ENCODE results near the gene ZNF880.
"Not testable (repeated sequence)": the region's sequence is repeated elsewhere in the genome, so short reads cannot be mapped to it uniquely, and the experiment has no call there.

Gene ZNF880

GRCh38 chr19:52369559-52370340 lies at the start of gene ZNF880:
Gene ZNF880, plus strand, starts transcription at chr19:52369923. Its CDS starts 43 bp downstream, at chr19:52369966.
- ATAC-seq, result peak; percentile 100
- H3K27ac Mint-ChIP-seq, result peak within 1 kb of the TSS; percentile 99
- peak within 1 kb of the TSS; percentile 97 for H3K4me3 Mint-ChIP-seq
- H3K4me1 Mint-ChIP-seq, result peaks cover 13% of the 10 kb centered on the region
- H3K9me3 Mint-ChIP-seq, result peaks cover 19% of the 10 kb centered on the region
- H3K27me3 Mint-ChIP-seq, result no peaks in the 10 kb centered on the region
- peaks cover 62% of the 10 kb centered on the region for H3K36me3 Mint-ChIP-seq

GRCh38 chr19:52322429-52322828 lies 47.3 kb upstream of the ZNF880 start:
- no peak overlapping the region for H3K27ac Mint-ChIP-seq
- H3K27me3 Mint-ChIP-seq, result no peaks in the 10 kb centered on the region
- peaks cover 33% of the 10 kb centered on the region for H3K9me3 Mint-ChIP-seq
- no peak overlapping the region for H3K4me3 Mint-ChIP-seq
- no peak for ATAC-seq
- H3K36me3 Mint-ChIP-seq, result peaks cover 65% of the 10 kb centered on the region
- no peaks in the 10 kb centered on the region for H3K4me1 Mint-ChIP-seq

- Mint-ChIP-seq H3K36me3 (peaks cover 13% of the 10 kb centered on the region), H3K4me3 (no peak overlapping the region), H3K4me1 (peaks cover 3% of the 10 kb centered on the region), H3K27me3 (no peaks in the 10 kb centered on the region), H3K9me3 (peaks cover 26% of the 10 kb centered on the region), H3K27ac (no peak overlapping the region)
- no peak for ATAC-seq
Measured at GRCh38 chr19:52331757-52332156, 38.0 kb upstream of the ZNF880 start.

- Mint-ChIP-seq H3K9me3 (peaks cover 27% of the 10 kb centered on the region), H3K4me3 (peak overlapping the region; percentile 90), H3K36me3 (peaks cover 36% of the 10 kb centered on the region), H3K27me3 (no peaks in the 10 kb centered on the region), H3K27ac (peak overlapping the region; percentile 91), H3K4me1 (peaks cover 12% of the 10 kb centered on the region)
- peak; percentile 52 for ATAC-seq
Measured at GRCh38 chr19:52335768-52336116, 34.0 kb upstream of the ZNF880 start.

- ATAC-seq, result peak; percentile 95
- Mint-ChIP-seq H3K4me3 (peak within 1 kb of the TSS; percentile 90), H3K27me3 (no peaks in the 10 kb centered on the region), H3K4me1 (peaks cover 12% of the 10 kb centered on the region), H3K9me3 (peaks cover 22% of the 10 kb centered on the region), H3K36me3 (peaks cover 36% of the 10 kb centered on the region), H3K27ac (peak within 1 kb of the TSS; percentile 91)
Measured at GRCh38 chr19:52336117-52336790, 33.5 kb upstream of the ZNF880 start, which contains the start of gene ZNF610. Gene ZNF610, plus strand, starts transcription at chr19:52336243. Its CDS starts 12,930 bp downstream, at chr19:52349173.

GRCh38 chr19:52336791-52337381 lies 32.8 kb upstream of the ZNF880 start:
- Mint-ChIP-seq H3K9me3 (peaks cover 18% of the 10 kb centered on the region), H3K4me3 (peak overlapping the region; percentile 90), H3K4me1 (peaks cover 12% of the 10 kb centered on the region), H3K27me3 (no peaks in the 10 kb centered on the region), H3K36me3 (peaks cover 36% of the 10 kb centered on the region), H3K27ac (peak overlapping the region; percentile 91)
- ATAC-seq, result peak; percentile 10

- Mint-ChIP-seq H3K4me1 (peaks cover 12% of the 10 kb centered on the region), H3K36me3 (peaks cover 31% of the 10 kb centered on the region), H3K9me3 (peaks cover 17% of the 10 kb centered on the region)
- H3K27ac Mint-ChIP-seq, H3K27me3 Mint-ChIP-seq, H3K4me3 Mint-ChIP-seq, ATAC-seq: not testable (repeated sequence)
Measured at GRCh38 chr19:52339022-52339421, 30.7 kb upstream of the ZNF880 start.

GRCh38 chr19:52343548-52343947 lies 26.2 kb upstream of the ZNF880 start:
- Mint-ChIP-seq H3K27me3 (no peaks in the 10 kb centered on the region), H3K9me3 (peaks cover 15% of the 10 kb centered on the region), H3K4me3 (no peak overlapping the region), H3K4me1 (no peaks in the 10 kb centered on the region), H3K36me3 (peaks cover 25% of the 10 kb centered on the region), H3K27ac (no peak overlapping the region)
- peak; percentile 67 for ATAC-seq

GRCh38 chr19:52345162-52345561 lies 24.6 kb upstream of the ZNF880 start:
- Mint-ChIP-seq H3K27me3 (no peaks in the 10 kb centered on the region), H3K4me1 (no peaks in the 10 kb centered on the region), H3K4me3 (no peak overlapping the region), H3K27ac (no peak overlapping the region), H3K9me3 (peaks cover 23% of the 10 kb centered on the region), H3K36me3 (peaks cover 33% of the 10 kb centered on the region)
- ATAC-seq, result no peak

GRCh38 chr19:52351512-52351911 lies 18.2 kb upstream of the ZNF880 start:
- no peak overlapping the region for H3K4me3 Mint-ChIP-seq
- H3K36me3 Mint-ChIP-seq, result peaks cover 81% of the 10 kb centered on the region
- H3K4me1 Mint-ChIP-seq, result no peaks in the 10 kb centered on the region
- H3K9me3 Mint-ChIP-seq, result peaks cover 23% of the 10 kb centered on the region
- no peak overlapping the region for H3K27ac Mint-ChIP-seq
- ATAC-seq, result no peak
- H3K27me3 Mint-ChIP-seq, result no peaks in the 10 kb centered on the region

GRCh38 chr19:52366414-52366824 lies 3.3 kb upstream of the ZNF880 start:
- Mint-ChIP-seq H3K27ac (no peak overlapping the region), H3K4me3 (no peak overlapping the region), H3K9me3 (peaks cover 22% of the 10 kb centered on the region), H3K36me3 (peaks cover 68% of the 10 kb centered on the region), H3K4me1 (peaks cover 13% of the 10 kb centered on the region), H3K27me3 (no peaks in the 10 kb centered on the region)
- no peak for ATAC-seq

GRCh38 chr19:52370341-52370710 lies 603 bp downstream of the ZNF880 start:
- ATAC-seq, result no peak
- H3K27ac Mint-ChIP-seq, result peak overlapping the region; percentile 99
- peak overlapping the region; percentile 97 for H3K4me3 Mint-ChIP-seq
- H3K27me3 Mint-ChIP-seq, result no peaks in the 10 kb centered on the region
- H3K36me3 Mint-ChIP-seq, result peaks cover 63% of the 10 kb centered on the region
- H3K4me1 Mint-ChIP-seq, result peaks cover 13% of the 10 kb centered on the region
- H3K9me3 Mint-ChIP-seq, result peaks cover 21% of the 10 kb centered on the region

- no peak overlapping the region for H3K4me3 Mint-ChIP-seq
- no peaks in the 10 kb centered on the region for H3K27me3 Mint-ChIP-seq
- H3K36me3 Mint-ChIP-seq, result peaks cover 86% of the 10 kb centered on the region
- no peak for ATAC-seq
- H3K9me3 Mint-ChIP-seq, result peaks cover 38% of the 10 kb centered on the region
- H3K4me1 Mint-ChIP-seq, result no peaks in the 10 kb centered on the region
- H3K27ac Mint-ChIP-seq, result no peak overlapping the region
Measured at GRCh38 chr19:52391135-52391534, 21.4 kb downstream of the ZNF880 start.

GRCh38 chr19:52397310-52398080 lies 27.8 kb downstream of the ZNF880 start, which contains the start of gene ZNF528:
Gene ZNF528, plus strand, starts transcription at chr19:52397849. Its CDS starts 4,165 bp downstream, at chr19:52402014.
- peaks cover 87% of the 10 kb centered on the region for H3K36me3 Mint-ChIP-seq
- peak; percentile 100 for ATAC-seq

GRCh38 chr19:52398081-52398441 lies 28.3 kb downstream of the ZNF880 start:
- ATAC-seq, result peak; percentile 64
- H3K27me3 Mint-ChIP-seq, result no peaks in the 10 kb centered on the region
- H3K9me3 Mint-ChIP-seq, result peaks cover 34% of the 10 kb centered on the region
- peaks cover 21% of the 10 kb centered on the region for H3K4me1 Mint-ChIP-seq
- peak overlapping the region; percentile 98 for H3K27ac Mint-ChIP-seq
- H3K36me3 Mint-ChIP-seq, result peaks cover 86% of the 10 kb centered on the region
- peak overlapping the region; percentile 92 for H3K4me3 Mint-ChIP-seq

More at GRCh38 chr19:52397310-52398080, 27.8 kb downstream of the ZNF880 start, which contains the start of gene ZNF528:
- Mint-ChIP-seq H3K4me1 (peaks cover 21% of the 10 kb centered on the region), H3K27ac (peak within 1 kb of the TSS; percentile 98), H3K27me3 (no peaks in the 10 kb centered on the region), H3K4me3 (peak within 1 kb of the TSS; percentile 92), H3K9me3 (peaks cover 35% of the 10 kb centered on the region)
